K562 (cell line): ENCODE data around the gene GLIS1. TPM values are rescaled to one million over a fixed set of nuclear protein-coding genes. Genes with fewer than 3 reads are reported as not detected.

ENCODE experiments used
- ATAC-seq: fragments of 200-7000 bp; cut with Tn5 transposase; 3 replicates; pipeline ENCODE4 v1.9.1; 2020; ENCODE audit warnings: moderate library complexity
- BruUV-seq: library from RNA; stranded (reverse); fragments of 400-500 nt; replicated peaks from 2 replicates; lab custom pipeline; 2021; lab: Mats Ljungman, UMichigan
- CTCF ChIA-PET: fragments of 300-600 bp; formaldehyde crosslinking; extraction: SDS; loops from one replicate; lab custom pipeline; 2021; ENCODE audit warnings: low intra/inter-chr PET ratio; lab: Yijun Ruan, JAX
- POLR2A ChIA-PET: fragments of 300-600, 350-650 bp; sonication (Branson Sonifier 250); formaldehyde crosslinking; extraction: SDS; loops from one replicate; lab custom pipeline; 2021; ENCODE audit warnings: antibody characterized with exemption, inconsistent platforms; lab: Yijun Ruan, JAX
- DNase-seq, 4 experiments: peaks; one replicate each; pipeline versions ENCODE4 v3.0.0 to v3.0.0-alpha.2; 2011 to 2018; ENCODE audit warnings: low spot score in 3 of 4, mixed read lengths in 3 of 4; ENCODE audit errors: extremely low read depth in 1 of 4
- FAIRE-seq: peaks from 2 replicates; lab custom pipeline; 2011; peaks lifted over from hg19 to GRCh38; lab: Jason Lieb, UNC
- H2AFZ ChIP-seq: 2 replicates; pipeline ENCODE4 v1.6.0; 2011; ENCODE audit warnings: low read depth, low read length, control low read depth, inconsistent platforms
- H3K27ac ChIP-seq: fragments of 200-600 bp; 3 replicates; pipeline ENCODE4 v1.8.0; 2011; ENCODE audit warnings: low read depth, mild to moderate bottlenecking, control low read depth, inconsistent platforms, low read length, moderate library complexity, mixed read lengths; ENCODE audit errors: extremely low read depth
- H3K27me3 ChIP-seq, 2 experiments: fragments of 300-600 bp in 1 of 2; 2 replicates in 1 of 2; 3 replicates in 1 of 2; pipeline versions ENCODE4 v1.6.0 to v1.8.0; 2011; ENCODE audit warnings: inconsistent platforms in 2 of 2, low read length in 2 of 2, mild to moderate bottlenecking in 1 of 2, mixed read lengths in 1 of 2, moderate library complexity in 1 of 2; ENCODE audit not compliant: control insufficient read depth in 2 of 2, insufficient read depth in 2 of 2
- H3K36me3 ChIP-seq: fragments of 300-600 bp; 3 replicates; pipeline ENCODE4 v1.8.0; 2011; ENCODE audit warnings: mild to moderate bottlenecking, low read length, inconsistent platforms; ENCODE audit not compliant: control insufficient read depth, insufficient read depth
- H3K4me1 ChIP-seq, 2 experiments: fragments of 200-600 bp in 1 of 2; replicated peaks in 1 of 2; 2 replicates in 1 of 2; 3 replicates in 1 of 2; pipeline versions ENCODE4 v1.5.1 to v1.8.0; 2011; ENCODE audit warnings: inconsistent platforms in 2 of 2, low read length in 2 of 2, mild to moderate bottlenecking in 1 of 2, mixed read lengths in 1 of 2, moderate library complexity in 1 of 2; ENCODE audit not compliant: control insufficient read depth in 2 of 2, insufficient read depth in 2 of 2
- H3K4me2 ChIP-seq: 2 replicates; pipeline ENCODE4 v1.6.1; 2011; ENCODE audit warnings: low read length, control low read depth, inconsistent platforms, mixed read lengths; ENCODE audit not compliant: insufficient read depth
- H3K4me3 ChIP-seq: fragments of 200-600 bp; sonication (generic), shearing (Covaris generic); 2 replicates; pipeline ENCODE4 v1.5.1; 2016; ENCODE audit warnings: control low read depth, inconsistent platforms
- H3K79me2 ChIP-seq: fragments of 200-600 bp; 3 replicates; pipeline ENCODE4 v1.8.0; 2011; ENCODE audit warnings: low read length, inconsistent platforms; ENCODE audit not compliant: control insufficient read depth, insufficient read depth
- H3K9ac ChIP-seq, 2 experiments: 2 replicates each; pipeline versions ENCODE4 v1.6.0 to v1.6.1; 2011; ENCODE audit warnings: low read depth in 2 of 2, low read length in 2 of 2, control low read depth in 1 of 2, inconsistent platforms in 1 of 2, mild to moderate bottlenecking in 1 of 2, mixed read lengths in 1 of 2; ENCODE audit not compliant: insufficient read depth in 1 of 2
- H3K9me1 ChIP-seq: one replicate; pipeline ENCODE4 v1.6.0; 2011; ENCODE audit warnings: inconsistent platforms, mild to moderate bottlenecking, low read length, moderate library complexity; ENCODE audit not compliant: control insufficient read depth, insufficient read depth
- H3K9me3 ChIP-seq: replicated peaks from 2 replicates; pipeline ENCODE4 v1.5.1; 2011; ENCODE audit warnings: low read depth, low read length, inconsistent platforms; ENCODE audit not compliant: control insufficient read depth, insufficient read depth
- H4K20me1 ChIP-seq: replicated peaks from 2 replicates; pipeline ENCODE4 v1.6.1; 2011; ENCODE audit warnings: low read length, inconsistent platforms, mixed read lengths; ENCODE audit not compliant: control insufficient read depth, insufficient read depth
- NFIC ChIP-seq: fragments of 450-650 bp; IDR thresholded peaks from 2 replicates; pipeline ENCODE4 v1.6.1; 2017; ENCODE audit warnings: mild to moderate bottlenecking, inconsistent platforms
- RUNX1 ChIP-seq: sonication (generic); IDR thresholded peaks from 2 replicates; pipeline ENCODE4 v1.6.1; 2016; ENCODE audit warnings: antibody characterized with exemption, low read depth
- WGBS: fragments of 100-300 bp; shearing (Covaris generic); methylation state at CpG from one replicate; pipeline ENCODE4 v1.1.6; 2016; ENCODE audit warnings: low coverage, mixed read lengths; ENCODE audit not compliant: insufficient coverage; ENCODE audit errors: missing lambda C conversion rate; 5-methylcytosine and 5-hydroxymethylcytosine counted together
- in situ Hi-C: fragments of 300-500 bp; cut with MboI; formaldehyde crosslinking; loops from 4 replicates; pipeline ENCODE4 v1.15.0; 2018; ENCODE audit warnings: inconsistent platforms, mixed read lengths
- intact Hi-C: fragments of 100-400 bp; cut with micrococcal nuclease; formaldehyde crosslinking; loops from 2 replicates; pipeline ENCODE4 v1.14.2; 2022
- polyA plus RNA-seq, 8 experiments: library from polyadenylated mRNA; depleted of rRNA in 4 of 8; stranded (reverse) in 5 of 8; unstranded in 3 of 8; fragments of >200 nt; fragmentation: Nextera tagmentation in 2 of 8; fragmentation: Illumina TruSeq in 1 of 8; extraction: Ambion mirVana in 2 of 8; extraction: Trizol in 1 of 8; gene quantifications; 2 replicates each; pipeline versions ENCODE4 v1.2.1 to v1.2.3, GENCODE V29; 2011 to 2014; ENCODE audit warnings: inconsistent platforms in 1 of 8, missing spikeins in 1 of 8
- total RNA-seq, 7 experiments: library from RNA; depleted of rRNA in 6 of 7; stranded (reverse); fragments of >200 nt in 6 of 7; fragmentation: Illumina TruSeq in 2 of 7; extraction: Trizol in 2 of 7; gene quantifications; 2 replicates each; pipeline versions ENCODE4 v1.2.1 to v1.2.3, GENCODE V29; 2011 to 2021; ENCODE audit warnings: low replicate concordance in 1 of 7
- TF ChIP-seq, protein P1 (sequence below): sonication (generic); formaldehyde crosslinking; IDR thresholded peaks from 2 replicates; pipeline ENCODE4 v1.4.0; 2020; ENCODE audit warnings: mild to moderate bottlenecking, missing genetic modification reagents
- TF ChIP-seq, protein P2 (sequence below): fragments of 450-650 bp; conservative IDR thresholded peaks from 2 replicates; pipeline ENCODE4 v1.6.1; 2016; ENCODE audit warnings: missing genetic modification characterization, low read depth, mild to moderate bottlenecking, control low read depth, missing compliant biosample characterization

The GLIS1 gene
- total and polyA plus RNA-seq, 9 of the 15 experiments (the other 6 are each of a cell fraction or from before 2014, with no cell fraction given) = not detected

DNA sequence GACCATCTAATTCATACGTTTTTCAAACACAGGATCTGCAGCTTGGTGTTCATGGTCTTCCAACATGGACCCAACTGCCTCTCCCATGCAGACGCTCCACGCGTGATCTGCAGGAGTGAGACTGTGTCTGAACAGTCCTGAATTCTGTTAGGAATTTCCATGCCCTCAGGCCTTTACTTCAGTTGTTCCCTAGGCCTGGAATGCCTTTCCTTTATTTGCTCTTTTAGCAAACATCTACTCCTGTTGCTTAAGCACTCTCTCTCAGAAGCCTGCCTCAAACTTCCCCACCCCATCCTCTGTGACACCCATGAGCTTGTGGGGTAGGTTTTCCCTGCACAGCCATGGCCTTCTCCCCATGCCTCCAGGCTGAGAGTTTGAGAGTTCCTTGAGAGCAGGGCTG lies 206.1 kb downstream of the GLIS1 start (continued):
- TF ChIP-seq, protein P1, sequence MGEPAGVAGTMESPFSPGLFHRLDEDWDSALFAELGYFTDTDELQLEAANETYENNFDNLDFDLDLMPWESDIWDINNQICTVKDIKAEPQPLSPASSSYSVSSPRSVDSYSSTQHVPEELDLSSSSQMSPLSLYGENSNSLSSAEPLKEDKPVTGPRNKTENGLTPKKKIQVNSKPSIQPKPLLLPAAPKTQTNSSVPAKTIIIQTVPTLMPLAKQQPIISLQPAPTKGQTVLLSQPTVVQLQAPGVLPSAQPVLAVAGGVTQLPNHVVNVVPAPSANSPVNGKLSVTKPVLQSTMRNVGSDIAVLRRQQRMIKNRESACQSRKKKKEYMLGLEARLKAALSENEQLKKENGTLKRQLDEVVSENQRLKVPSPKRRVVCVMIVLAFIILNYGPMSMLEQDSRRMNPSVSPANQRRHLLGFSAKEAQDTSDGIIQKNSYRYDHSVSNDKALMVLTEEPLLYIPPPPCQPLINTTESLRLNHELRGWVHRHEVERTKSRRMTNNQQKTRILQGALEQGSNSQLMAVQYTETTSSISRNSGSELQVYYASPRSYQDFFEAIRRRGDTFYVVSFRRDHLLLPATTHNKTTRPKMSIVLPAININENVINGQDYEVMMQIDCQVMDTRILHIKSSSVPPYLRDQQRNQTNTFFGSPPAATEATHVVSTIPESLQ = no peak
- TF ChIP-seq RUNX1 = no peak
- TF ChIP-seq, all 486 proteins: peak for 0

DNA sequence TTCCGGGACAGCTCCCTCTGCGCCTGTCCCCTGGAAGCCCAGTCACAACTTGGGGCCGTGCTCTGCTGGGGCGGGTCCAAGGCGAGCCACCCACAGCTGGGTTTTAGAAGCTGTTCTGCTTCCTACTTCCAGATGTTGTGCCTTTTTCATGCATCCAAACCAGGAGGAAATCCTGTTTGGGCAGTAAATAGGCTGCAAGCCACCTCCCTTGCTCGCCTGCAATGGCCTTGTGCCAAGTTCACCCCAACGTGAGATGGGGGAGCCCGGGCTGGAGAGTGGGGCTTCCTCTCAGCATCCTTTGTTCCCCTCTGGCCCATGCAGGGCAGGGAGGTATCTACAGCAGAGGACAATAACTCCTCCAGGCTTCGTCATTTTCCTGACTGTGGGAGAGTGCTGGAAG lies 206.6 kb downstream of the GLIS1 start:
- CTCF ChIA-PET = no interaction called here

More for the DNA sequence above, 206.6 kb downstream of the GLIS1 start:
- ATAC-seq (no peak), FAIRE-seq (no peak), DNase-seq (no peak)
- Histone ChIP-seq H3K36me3 (no peaks in the 10 kb centered on the region), H3K4me2 (no peak overlapping the region), H3K9me3 (no peaks in the 10 kb centered on the region), H3K9ac (no peak overlapping the region), H3K9me1 (no peaks in the 10 kb centered on the region), H3K27ac (no peak overlapping the region), H3K79me2 (no peaks in the 10 kb centered on the region), H3K27me3 (peaks cover 16 to 64% of the 10 kb centered on the region in 2 experiments), H4K20me1 (peaks cover 28% of the 10 kb centered on the region), H2AFZ (no peak overlapping the region), H3K4me3 (no peak overlapping the region), H3K4me1 (peaks cover 0 to 3% of the 10 kb centered on the region in 2 experiments; a peak in 1 of 5 replicates)
- 1% methylated on average over 9 of the region's 9 CpGs for WGBS
- intact Hi-C loops = no loop called here
- POLR2A ChIA-PET = interaction anchor here (0.7 to 1.0 kb wide), 3 partner anchors 9 to 46 kb away, joined by 3 read pairs; no protein-coding TSS in a partner anchor
- peak; percentile 57 for TF ChIP-seq NFIC
- TF ChIP-seq, protein P2, sequence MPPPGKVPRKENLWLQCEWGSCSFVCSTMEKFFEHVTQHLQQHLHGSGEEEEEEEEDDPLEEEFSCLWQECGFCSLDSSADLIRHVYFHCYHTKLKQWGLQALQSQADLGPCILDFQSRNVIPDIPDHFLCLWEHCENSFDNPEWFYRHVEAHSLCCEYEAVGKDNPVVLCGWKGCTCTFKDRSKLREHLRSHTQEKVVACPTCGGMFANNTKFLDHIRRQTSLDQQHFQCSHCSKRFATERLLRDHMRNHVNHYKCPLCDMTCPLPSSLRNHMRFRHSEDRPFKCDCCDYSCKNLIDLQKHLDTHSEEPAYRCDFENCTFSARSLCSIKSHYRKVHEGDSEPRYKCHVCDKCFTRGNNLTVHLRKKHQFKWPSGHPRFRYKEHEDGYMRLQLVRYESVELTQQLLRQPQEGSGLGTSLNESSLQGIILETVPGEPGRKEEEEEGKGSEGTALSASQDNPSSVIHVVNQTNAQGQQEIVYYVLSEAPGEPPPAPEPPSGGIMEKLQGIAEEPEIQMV (tag) = no peak
- in situ Hi-C loops = no loop called here
- no TSS peak for BruUV-seq
